ENCODE data around the gene TRIM46. TPM values are rescaled to one million over a fixed set of nuclear protein-coding genes. Genes with fewer than 3 reads are reported as not detected.
A peak's percentile ranks its signal among the peaks of the same experiment; 100 is the strongest.

TRIM46 gene
- total and polyA plus RNA-seq, 2 of the 13 experiments (the other 11 are each of a cell fraction or from before 2014, with no cell fraction given) = 0.04 to 0.09 TPM

- TF ChIP-seq GMEB1 (CRISPR knock-in tag; IDR thresholded peaks at IDR 0.05; ENCODE audit: borderline replicate concordance) (peak; percentile 50; the same call in 1 of the 2 replicates), ZNF816 (CRISPR knock-in tag; IDR thresholded peaks at IDR 0.05; ENCODE audit: borderline replicate concordance) (no peak), AGO1 (IDR thresholded peaks at IDR 0.05; ENCODE audit: low read depth, low read length, poor library complexity, severe bottlenecking) (peak; percentile 27), ZGPAT (CRISPR knock-in tag; IDR thresholded peaks at IDR 0.05) (peak; percentile 50; the same call in 1 of the 2 replicates), GABPB1 (CRISPR knock-in tag; IDR thresholded peaks at IDR 0.05) (peak; percentile 75), MXD4 (CRISPR knock-in tag; IDR thresholded peaks at IDR 0.05) (peak; percentile 33; the same call in 1 of the 2 replicates), TCF7 (IDR thresholded peaks at IDR 0.05; ENCODE audit: low read depth) (no peak), ZNF781 (CRISPR knock-in tag; IDR thresholded peaks at IDR 0.05; ENCODE audit: borderline replicate concordance, not compliant biosample characterization) (peak; percentile 78), MAX (IDR thresholded peaks at IDR 0.05) (peak; percentile 77), CBX1 (IDR thresholded peaks at IDR 0.05; ENCODE audit: low read depth) (peak; percentile 18), ZNF652 (CRISPR knock-in tag; IDR thresholded peaks at IDR 0.05; ENCODE audit: borderline replicate concordance, low read depth) (no peak), DZIP1 (CRISPR knock-in tag; IDR thresholded peaks at IDR 0.05) (no peak), RARA (CRISPR knock-in tag; IDR thresholded peaks at IDR 0.05) (0 out of 2 replicates have a peak, but pooled peaks have one; percentile 14), GATAD2A (CRISPR knock-in tag; IDR thresholded peaks at IDR 0.05) (0 out of 2 replicates have a peak, but pooled peaks have one; percentile 6), SRSF1 (optimal IDR thresholded peaks at IDR 0.05; ENCODE audit: low read depth, low read length) (peak; percentile 76), ZFP90 (CRISPR knock-in tag; IDR thresholded peaks at IDR 0.05; ENCODE audit: borderline replicate concordance) (peak; percentile 33; the same call in 1 of the 2 replicates), ZNF670 (CRISPR knock-in tag; IDR thresholded peaks at IDR 0.05; ENCODE audit: borderline replicate concordance) (0 out of 2 replicates have a peak, but pooled peaks have one; percentile 19), BRD4 (CRISPR knock-in tag; IDR thresholded peaks at IDR 0.05) (no peak), KLF15 (CRISPR knock-in tag; IDR thresholded peaks at IDR 0.05; ENCODE audit: borderline replicate concordance) (no peak), YEATS2 (CRISPR knock-in tag; IDR thresholded peaks at IDR 0.05; ENCODE audit: borderline replicate concordance) (peak; percentile 82)
- TF ChIP-seq, protein P1, sequence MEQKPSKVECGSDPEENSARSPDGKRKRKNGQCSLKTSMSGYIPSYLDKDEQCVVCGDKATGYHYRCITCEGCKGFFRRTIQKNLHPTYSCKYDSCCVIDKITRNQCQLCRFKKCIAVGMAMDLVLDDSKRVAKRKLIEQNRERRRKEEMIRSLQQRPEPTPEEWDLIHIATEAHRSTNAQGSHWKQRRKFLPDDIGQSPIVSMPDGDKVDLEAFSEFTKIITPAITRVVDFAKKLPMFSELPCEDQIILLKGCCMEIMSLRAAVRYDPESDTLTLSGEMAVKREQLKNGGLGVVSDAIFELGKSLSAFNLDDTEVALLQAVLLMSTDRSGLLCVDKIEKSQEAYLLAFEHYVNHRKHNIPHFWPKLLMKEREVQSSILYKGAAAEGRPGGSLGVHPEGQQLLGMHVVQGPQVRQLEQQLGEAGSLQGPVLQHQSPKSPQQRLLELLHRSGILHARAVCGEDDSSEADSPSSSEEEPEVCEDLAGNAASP (CRISPR knock-in tag; IDR thresholded peaks at IDR 0.05; ENCODE audit: borderline replicate concordance) = 0 out of 2 replicates have a peak, but pooled peaks have one; percentile 46
Measured at GRCh38 chr1:155227261-155228095, 53.8 kb downstream of the TRIM46 start (continued).
